ENCODE results near the gene WDR74. TPM values are rescaled to one million over a fixed set of nuclear protein-coding genes. Genes with fewer than 3 reads are reported as not detected.
A peak's percentile ranks its signal among the peaks of the same experiment; 100 is the strongest.

The WDR74 gene
- total and polyA plus RNA-seq, 9 of the 15 experiments (the other 6 are each of a cell fraction or from before 2014, with no cell fraction given): 32.7 to 210 (median 114) TPM

- TF ChIP-seq VEZF1 (CRISPR knock-in tag; IDR thresholded peaks at IDR 0.05) (peak; percentile 71), HMG20A (CRISPR knock-in tag; conservative IDR thresholded peaks at IDR 0.05) (peak; percentile 97), MYNN (IDR thresholded peaks at IDR 0.05) (peak; percentile 96), MYNN (CRISPR knock-in tag; IDR thresholded peaks at IDR 0.05) (no peak), PML (IDR thresholded peaks at IDR 0.05; ENCODE audit: low read length) (peak; percentile 100), AFF4 (CRISPR knock-in tag; IDR thresholded peaks at IDR 0.05) (peak; percentile 100), SNRNP70 (optimal IDR thresholded peaks at IDR 0.05; ENCODE audit: low read depth, low read length) (no peak), ZNF146 (CRISPR knock-in tag; IDR thresholded peaks at IDR 0.05; ENCODE audit: unreplicated experiment) (no peak), JUN (IDR thresholded peaks at IDR 0.05; ENCODE audit: borderline replicate concordance, low read depth, low read length) (peak; percentile 5; the same call in 1 of the 2 replicates), JUN (CRISPR knock-in tag; IDR thresholded peaks at IDR 0.05; ENCODE audit: borderline replicate concordance) (peak; percentile 84; the same call in 1 of the 2 replicates), PPARD (CRISPR knock-in tag; IDR thresholded peaks at IDR 0.05) (peak; percentile 73; the same call in 1 of the 2 replicates), GATAD2A (IDR thresholded peaks at IDR 0.05) (peak; percentile 98), TOE1 (IDR thresholded peaks at IDR 0.05; ENCODE audit: borderline replicate concordance) (peak; percentile 93), TOE1 (CRISPR knock-in tag; IDR thresholded peaks at IDR 0.05; ENCODE audit: borderline replicate concordance, low read depth) (peak; percentile 99), SMARCE1 (IDR thresholded peaks at IDR 0.05) (peak; percentile 71), ZBTB7A (IDR thresholded peaks at IDR 0.05; ENCODE audit: borderline replicate concordance, control insufficient read depth, low read depth, low read length) (0 out of 2 replicates have a peak, but pooled peaks have one; percentile 50), GABPB2 (CRISPR knock-in tag; conservative IDR thresholded peaks at IDR 0.05) (peak; percentile 100), CC2D1A (IDR thresholded peaks at IDR 0.05) (peak; percentile 61), MYBL2 (IDR thresholded peaks at IDR 0.05; ENCODE audit: low read depth) (peak; percentile 66; the same call in 1 of the 2 replicates), MYBL2 (CRISPR knock-in tag; IDR thresholded peaks at IDR 0.05; ENCODE audit: borderline replicate concordance) (no peak), NEUROD1 (IDR thresholded peaks at IDR 0.05; ENCODE audit: borderline replicate concordance, low read depth, low read length, partially characterized antibody) (peak; percentile 90), BHLHE40 (IDR thresholded peaks at IDR 0.05; ENCODE audit: low read length) (peak; percentile 40; the same call in 1 of the 2 replicates), NFIC (IDR thresholded peaks at IDR 0.05) (peak; percentile 94), GATAD2B (IDR thresholded peaks at IDR 0.05; ENCODE audit: borderline replicate concordance) (peak; percentile 97), ZNF174 (CRISPR knock-in tag; IDR thresholded peaks at IDR 0.05) (peak; percentile 98)
Measured at GRCh38 chr11:62841361-62842170, 2.2 kb upstream of the WDR74 start (continued).

Measured in K562 (cell line).